ENCODE data around the gene GLRX3.

DNA sequence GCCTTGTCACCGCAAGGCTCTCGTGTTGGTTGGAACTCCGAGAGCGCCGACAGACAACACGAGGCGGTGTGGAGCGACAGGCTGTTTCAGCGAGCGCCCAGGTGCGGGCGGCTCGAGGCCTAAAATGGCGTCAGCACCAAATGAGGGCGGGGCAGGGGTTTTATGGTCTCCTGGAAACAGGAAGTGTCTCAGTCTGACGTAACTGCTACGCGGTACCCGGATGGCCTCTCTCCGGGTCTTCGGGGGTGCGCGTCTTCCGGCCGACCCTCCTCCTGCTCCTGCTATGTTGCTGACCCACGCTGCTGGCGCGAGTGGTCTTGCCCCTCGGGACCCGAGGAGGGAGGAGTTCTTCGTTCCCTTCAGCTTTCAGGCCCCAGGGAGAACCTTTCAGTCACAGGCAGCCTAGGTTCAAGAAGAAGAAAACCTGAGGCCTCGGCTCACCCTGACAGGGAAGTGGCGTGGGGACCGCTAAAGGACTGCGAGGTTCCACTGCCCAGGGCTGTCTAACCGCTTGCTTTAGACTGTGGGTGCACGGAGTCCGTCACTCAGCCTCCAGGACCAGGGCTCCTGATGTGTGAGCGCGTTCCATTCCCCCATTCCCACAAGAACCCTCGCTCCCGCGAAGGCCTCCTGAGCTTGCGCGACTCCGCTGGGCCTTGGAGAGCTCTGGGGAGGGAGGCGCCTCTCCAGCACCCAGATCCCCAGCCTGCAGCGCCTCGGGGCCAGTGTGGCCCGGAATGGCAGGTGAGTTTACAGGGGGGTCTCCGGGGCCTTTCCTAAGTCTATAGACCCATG is 77.3 kb downstream of the GLRX3 start:
- TF ChIP-seq, protein P1, sequence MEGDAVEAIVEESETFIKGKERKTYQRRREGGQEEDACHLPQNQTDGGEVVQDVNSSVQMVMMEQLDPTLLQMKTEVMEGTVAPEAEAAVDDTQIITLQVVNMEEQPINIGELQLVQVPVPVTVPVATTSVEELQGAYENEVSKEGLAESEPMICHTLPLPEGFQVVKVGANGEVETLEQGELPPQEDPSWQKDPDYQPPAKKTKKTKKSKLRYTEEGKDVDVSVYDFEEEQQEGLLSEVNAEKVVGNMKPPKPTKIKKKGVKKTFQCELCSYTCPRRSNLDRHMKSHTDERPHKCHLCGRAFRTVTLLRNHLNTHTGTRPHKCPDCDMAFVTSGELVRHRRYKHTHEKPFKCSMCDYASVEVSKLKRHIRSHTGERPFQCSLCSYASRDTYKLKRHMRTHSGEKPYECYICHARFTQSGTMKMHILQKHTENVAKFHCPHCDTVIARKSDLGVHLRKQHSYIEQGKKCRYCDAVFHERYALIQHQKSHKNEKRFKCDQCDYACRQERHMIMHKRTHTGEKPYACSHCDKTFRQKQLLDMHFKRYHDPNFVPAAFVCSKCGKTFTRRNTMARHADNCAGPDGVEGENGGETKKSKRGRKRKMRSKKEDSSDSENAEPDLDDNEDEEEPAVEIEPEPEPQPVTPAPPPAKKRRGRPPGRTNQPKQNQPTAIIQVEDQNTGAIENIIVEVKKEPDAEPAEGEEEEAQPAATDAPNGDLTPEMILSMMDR (IDR thresholded peaks at IDR 0.05) = no peak
- TF ChIP-seq EZH2 (IDR thresholded peaks at IDR 0.05; ENCODE audit: borderline replicate concordance, insufficient read depth, low read depth, low read length, poor library complexity, severe bottlenecking) = no peak
